GM18951 (cell line): ENCODE data around the gene TEX11.
"Not testable (repeated sequence)": the region's sequence is repeated elsewhere in the genome, so short reads cannot be mapped to it uniquely, and the experiment has no call there.

ENCODE experiments used
- POLR2A ChIP-seq: IDR thresholded peaks from 4 replicates; pipeline ENCODE4 v1.6.1; 2011; ENCODE audit warnings: mild to moderate bottlenecking; ENCODE audit not compliant: insufficient read length, insufficient read depth; ENCODE audit errors: extremely low read depth
- in situ Hi-C: fragments of 300-500 bp; cut with MboI; formaldehyde crosslinking; loops from one replicate; pipeline ENCODE4 v1.12.0; 2022; ENCODE audit warnings: low sequenced_read_pairs, mixed read lengths, inconsistent platforms; ENCODE audit not compliant: unreplicated experiment

Gene TEX11

GRCh38 chrX:70908541-70908940 lies at the start of gene TEX11:
Gene TEX11, minus strand, starts transcription at chrX:70908711. Its CDS starts 922 bp downstream, at chrX:70907789.
- TF ChIP-seq POLR2A: no peak
- in situ Hi-C loops: no loop called here

- no peak for TF ChIP-seq POLR2A
- in situ Hi-C loops: no loop called here
Observed at GRCh38 chrX:70954871-70955270, 46.4 kb upstream of the TEX11 start.

- in situ Hi-C loops: no loop called here
- TF ChIP-seq POLR2A: no peak
Observed at GRCh38 chrX:70924294-70924911, 15.9 kb upstream of the TEX11 start.

GRCh38 chrX:70922774-70923473 lies 14.4 kb upstream of the TEX11 start:
- in situ Hi-C loops: no loop called here
- TF ChIP-seq POLR2A: no peak

GRCh38 chrX:70921709-70922352 lies 13.3 kb upstream of the TEX11 start:
- no peak for TF ChIP-seq POLR2A
- in situ Hi-C loops: no loop called here

GRCh38 chrX:70916754-70917153 lies 8.2 kb upstream of the TEX11 start:
- in situ Hi-C loops: no loop called here
- TF ChIP-seq POLR2A: no peak

GRCh38 chrX:70907900-70908299 lies 611 bp downstream of the TEX11 start:
- no peak for TF ChIP-seq POLR2A
- in situ Hi-C loops: no loop called here

- TF ChIP-seq POLR2A: no peak
- in situ Hi-C loops: no loop called here
Observed at GRCh38 chrX:70901465-70901864, 7.0 kb downstream of the TEX11 start.

GRCh38 chrX:70890441-70890840 lies 18.1 kb downstream of the TEX11 start:
- in situ Hi-C loops: not testable (repeated sequence)

GRCh38 chrX:70878902-70879301 lies 29.6 kb downstream of the TEX11 start:
- in situ Hi-C loops: no loop called here
- TF ChIP-seq POLR2A: no peak

GRCh38 chrX:70852294-70852693 lies 56.2 kb downstream of the TEX11 start:
- in situ Hi-C loops: no loop called here
- no peak for TF ChIP-seq POLR2A

GRCh38 chrX:70844081-70844480 lies 64.4 kb downstream of the TEX11 start:
- in situ Hi-C loops: not testable (repeated sequence)

GRCh38 chrX:70843620-70844019 lies 64.9 kb downstream of the TEX11 start:
- in situ Hi-C loops: not testable (repeated sequence)

- in situ Hi-C loops: no loop called here
- no peak for TF ChIP-seq POLR2A
Observed at GRCh38 chrX:70834589-70834988, 73.9 kb downstream of the TEX11 start.
